Measurements from ENCODE around the gene MYLK3. TPM values are rescaled to one million over a fixed set of nuclear protein-coding genes. Genes with fewer than 3 reads are reported as not detected.

MYLK3 gene
- polyA plus RNA-seq, 1 experiment = 0.10 TPM

GRCh38 chr16:46702030-46702429, 46.1 kb downstream of the MYLK3 start:
- no peak for DNase-seq (ENCODE audit: low read depth)
- H3K36me3 ChIP-seq (ENCODE audit: control insufficient read depth, insufficient read depth, low read length) = no peaks in the 10 kb centered on the region
- POLR2A ChIA-PET = no interaction called here
- no peak for TF ChIP-seq CTCF (IDR thresholded peaks at IDR 0.05; ENCODE audit: insufficient read depth, low read depth, low read length)
- H3K4me3 ChIP-seq (ENCODE audit: low read depth, low read length) = no peak overlapping the region
- no peaks in the 10 kb centered on the region for H3K27me3 ChIP-seq (ENCODE audit: control insufficient read depth, insufficient read depth, low read length)
- CTCF ChIA-PET = no interaction called here

GRCh38 chr16:46701615-46702014, 46.5 kb downstream of the MYLK3 start:
- no peaks in the 10 kb centered on the region for H3K36me3 ChIP-seq (ENCODE audit: control insufficient read depth, insufficient read depth, low read length)
- TF ChIP-seq CTCF (IDR thresholded peaks at IDR 0.05; ENCODE audit: insufficient read depth, low read depth, low read length) = no peak
- no peak overlapping the region for H3K4me3 ChIP-seq (ENCODE audit: low read depth, low read length)
- no peak for DNase-seq (ENCODE audit: low read depth)
- no peaks in the 10 kb centered on the region for H3K27me3 ChIP-seq (ENCODE audit: control insufficient read depth, insufficient read depth, low read length)
- ChIA-PET CTCF (no interaction called here), POLR2A (no interaction called here)

- ChIA-PET POLR2A (no interaction called here), CTCF (no interaction called here)
- DNase-seq (ENCODE audit: low read depth) = no peak
- Histone ChIP-seq H3K4me3 (ENCODE audit: low read depth, low read length) (no peak overlapping the region), H3K36me3 (ENCODE audit: control insufficient read depth, insufficient read depth, low read length) (no peaks in the 10 kb centered on the region), H3K27me3 (ENCODE audit: control insufficient read depth, insufficient read depth, low read length) (no peaks in the 10 kb centered on the region)
- TF ChIP-seq CTCF (IDR thresholded peaks at IDR 0.05; ENCODE audit: insufficient read depth, low read depth, low read length) = no peak
These were observed 48.1 kb downstream of the MYLK3 start for GRCh38 chr16:46700048-46700447.

- DNase-seq (ENCODE audit: low read depth) = no peak
- TF ChIP-seq CTCF (IDR thresholded peaks at IDR 0.05; ENCODE audit: insufficient read depth, low read depth, low read length) = no peak
- POLR2A ChIA-PET = no interaction called here
- Histone ChIP-seq H3K36me3 (ENCODE audit: control insufficient read depth, insufficient read depth, low read length) (no peaks in the 10 kb centered on the region), H3K4me3 (ENCODE audit: low read depth, low read length) (no peak overlapping the region), H3K27me3 (ENCODE audit: control insufficient read depth, insufficient read depth, low read length) (no peaks in the 10 kb centered on the region)
- CTCF ChIA-PET = interaction anchor here (1.4 kb wide), 1 partner anchor 29 kb away, joined by 3 read pairs; no protein-coding TSS in a partner anchor
These were observed 51.2 kb downstream of the MYLK3 start for GRCh38 chr16:46696957-46697356.

GRCh38 chr16:46695937-46696336, 52.2 kb downstream of the MYLK3 start:
- POLR2A ChIA-PET = no interaction called here
- DNase-seq (ENCODE audit: low read depth) = no peak
- Histone ChIP-seq H3K36me3 (ENCODE audit: control insufficient read depth, insufficient read depth, low read length) (no peaks in the 10 kb centered on the region), H3K27me3 (ENCODE audit: control insufficient read depth, insufficient read depth, low read length) (no peaks in the 10 kb centered on the region), H3K4me3 (ENCODE audit: low read depth, low read length) (no peak overlapping the region)
- no peak for TF ChIP-seq CTCF (IDR thresholded peaks at IDR 0.05; ENCODE audit: insufficient read depth, low read depth, low read length)
- CTCF ChIA-PET = no interaction called here

Data from BJ (cell line).